Measurements from ENCODE around the gene KIFC1. TPM values are rescaled to one million over a fixed set of nuclear protein-coding genes. Genes with fewer than 3 reads are reported as not detected.

KIFC1 gene
- total RNA-seq, 1 experiment from 2014 or later: 16.9 TPM

GRCh38 chr6:33410050-33410710 is 18.6 kb downstream of the KIFC1 start:
- DNase-seq (ENCODE audit: extremely low read depth, low read depth): peak; percentile 95

GRCh38 chr6:33410711-33411631 is 19.3 kb downstream of the KIFC1 start, which contains the start of gene PHF1:
Gene PHF1 (plus strand): TSS chr6:33411014. CDS start chr6:33412264, 1,250 bp downstream.
- DNase-seq (ENCODE audit: extremely low read depth, low read depth): peak; percentile 59

GRCh38 chr6:33411632-33412005 is 20.0 kb downstream of the KIFC1 start:
- DNase-seq (ENCODE audit: extremely low read depth, low read depth): no peak

- DNase-seq (ENCODE audit: extremely low read depth, low read depth): no peak
These were observed 20.8 kb downstream of the KIFC1 start for GRCh38 chr6:33412140-33413009.

GRCh38 chr6:33413241-33414120 is 21.9 kb downstream of the KIFC1 start:
- DNase-seq (ENCODE audit: extremely low read depth, low read depth): no peak

- DNase-seq (ENCODE audit: extremely low read depth, low read depth): no peak
These were observed 23.1 kb downstream of the KIFC1 start for GRCh38 chr6:33414592-33415271.

GRCh38 chr6:33415831-33416230 is 24.2 kb downstream of the KIFC1 start:
- DNase-seq (ENCODE audit: extremely low read depth, low read depth): no peak

GRCh38 chr6:33416386-33417127 is 24.9 kb downstream of the KIFC1 start:
- DNase-seq (ENCODE audit: extremely low read depth, low read depth): no peak

- peak; percentile 38 for DNase-seq (ENCODE audit: extremely low read depth, low read depth)
These were observed 25.7 kb downstream of the KIFC1 start for GRCh38 chr6:33417128-33417902.

- peak; percentile 98 for DNase-seq (ENCODE audit: extremely low read depth, low read depth)
These were observed 26.5 kb downstream of the KIFC1 start, which contains the start of gene CUTA for GRCh38 chr6:33417903-33418689. Gene CUTA (minus strand): TSS chr6:33418107. CDS start chr6:33418000, 107 bp downstream.

GRCh38 chr6:33418690-33419291 is 27.2 kb downstream of the KIFC1 start:
- DNase-seq (ENCODE audit: extremely low read depth, low read depth): no peak

GRCh38 chr6:33419580-33420490 is 28.2 kb downstream of the KIFC1 start, which contains the start of gene SYNGAP1:
Gene SYNGAP1 (plus strand): TSS chr6:33420065. CDS start chr6:33420265, 200 bp downstream.
- no peak for DNase-seq (ENCODE audit: extremely low read depth, low read depth)

- no peak for DNase-seq (ENCODE audit: extremely low read depth, low read depth)
These were observed 29.1 kb downstream of the KIFC1 start for GRCh38 chr6:33420491-33421343.

- DNase-seq (ENCODE audit: extremely low read depth, low read depth): no peak
These were observed 29.7 kb downstream of the KIFC1 start for GRCh38 chr6:33421344-33421643.

- DNase-seq (ENCODE audit: extremely low read depth, low read depth): no peak
These were observed 32.2 kb downstream of the KIFC1 start for GRCh38 chr6:33423777-33424176.

Measured in NCI-H460 (cell line).